GM18505 (cell line): ENCODE data around the gene PRPF38B.
"Not testable (repeated sequence)": the region's sequence is repeated elsewhere in the genome, so short reads cannot be mapped to it uniquely, and the experiment has no call there.

Source experiments
- ATAC-seq: cut with Tn5 transposase; IDR thresholded peaks from one replicate; pipeline ENCODE4 v1.9.1; 2021; ENCODE audit not compliant: unreplicated experiment
- POLR2A ChIP-seq: IDR thresholded peaks from 4 replicates; pipeline ENCODE4 v1.6.1; 2011; ENCODE audit warnings: borderline replicate concordance; ENCODE audit not compliant: insufficient read depth, insufficient read length; ENCODE audit errors: extremely low read depth

PRPF38B gene

DNA sequence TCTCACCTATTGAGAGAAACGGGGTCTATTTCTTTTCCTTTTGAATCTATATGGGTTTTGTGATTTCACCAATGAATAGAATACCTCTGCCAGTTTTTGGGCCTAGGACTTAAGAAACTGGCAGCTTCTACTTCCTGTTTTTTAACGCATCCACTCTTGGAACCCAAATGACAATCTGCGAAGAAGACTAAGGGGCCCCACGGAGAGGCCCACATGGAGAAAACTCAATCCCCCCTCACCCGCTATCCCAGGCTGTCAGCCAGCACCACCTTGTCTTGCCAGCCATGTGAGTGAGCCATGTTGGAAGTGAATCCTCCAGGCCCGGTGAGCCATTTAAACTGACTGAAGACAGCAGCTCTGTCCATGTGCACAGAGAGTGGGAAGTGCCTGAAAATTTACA, 27.6 kb upstream of the PRPF38B start:
- no peak for ATAC-seq
- TF ChIP-seq POLR2A, result no peak

DNA sequence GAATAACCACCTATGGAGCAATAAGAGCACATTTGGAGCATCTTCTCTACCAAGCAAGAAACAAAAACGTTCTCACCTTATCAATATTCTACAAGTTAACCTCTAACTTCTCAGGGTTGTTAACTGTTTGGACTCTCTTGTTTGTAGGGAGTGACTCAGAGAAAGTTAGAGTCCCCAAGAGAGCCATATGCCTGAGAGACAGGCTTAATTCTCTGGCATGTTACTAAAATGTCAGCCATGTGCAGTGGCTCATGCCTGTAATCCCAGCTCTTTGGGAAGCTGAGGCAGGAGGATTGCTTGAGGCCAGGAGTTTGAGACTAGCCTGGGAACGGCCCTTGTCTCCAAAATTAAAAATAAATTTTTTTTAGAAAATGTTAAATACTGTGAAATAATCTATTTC, 27.0 kb upstream of the PRPF38B start:
- ATAC-seq, result no peak
- no peak for TF ChIP-seq POLR2A

DNA sequence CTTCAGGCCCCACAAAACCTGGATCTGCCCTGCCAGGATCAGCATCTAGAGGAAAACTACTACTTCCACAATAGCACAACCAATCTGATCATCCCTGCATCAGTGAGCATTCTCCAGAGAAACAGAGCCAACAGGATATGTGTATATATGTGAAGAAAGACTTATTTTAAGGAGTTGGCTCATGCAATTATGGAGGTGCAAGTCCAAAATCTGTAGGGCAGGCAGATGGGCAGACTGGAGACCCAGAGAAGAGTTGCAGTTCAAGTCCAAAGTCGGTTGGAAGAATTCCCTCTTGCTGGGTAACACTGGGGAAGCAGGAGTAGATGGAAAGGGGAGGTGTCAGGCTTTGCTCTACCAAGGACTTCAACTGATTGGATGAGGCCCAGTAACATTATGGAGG, 26.3 kb upstream of the PRPF38B start:
- no peak for TF ChIP-seq POLR2A
- ATAC-seq, result no peak

GRCh38 chr1:108667422-108667821, 24.7 kb upstream of the PRPF38B start:
- ATAC-seq, result not testable (repeated sequence)

- ATAC-seq, result no peak
Measured at GRCh38 chr1:108668777-108669176, 23.3 kb upstream of the PRPF38B start.

GRCh38 chr1:108669679-108670078, 22.4 kb upstream of the PRPF38B start:
- TF ChIP-seq POLR2A, result no peak
- ATAC-seq, result no peak

More at GRCh38 chr1:108668777-108669176, 23.3 kb upstream of the PRPF38B start:
- TF ChIP-seq POLR2A, result no peak

DNA sequence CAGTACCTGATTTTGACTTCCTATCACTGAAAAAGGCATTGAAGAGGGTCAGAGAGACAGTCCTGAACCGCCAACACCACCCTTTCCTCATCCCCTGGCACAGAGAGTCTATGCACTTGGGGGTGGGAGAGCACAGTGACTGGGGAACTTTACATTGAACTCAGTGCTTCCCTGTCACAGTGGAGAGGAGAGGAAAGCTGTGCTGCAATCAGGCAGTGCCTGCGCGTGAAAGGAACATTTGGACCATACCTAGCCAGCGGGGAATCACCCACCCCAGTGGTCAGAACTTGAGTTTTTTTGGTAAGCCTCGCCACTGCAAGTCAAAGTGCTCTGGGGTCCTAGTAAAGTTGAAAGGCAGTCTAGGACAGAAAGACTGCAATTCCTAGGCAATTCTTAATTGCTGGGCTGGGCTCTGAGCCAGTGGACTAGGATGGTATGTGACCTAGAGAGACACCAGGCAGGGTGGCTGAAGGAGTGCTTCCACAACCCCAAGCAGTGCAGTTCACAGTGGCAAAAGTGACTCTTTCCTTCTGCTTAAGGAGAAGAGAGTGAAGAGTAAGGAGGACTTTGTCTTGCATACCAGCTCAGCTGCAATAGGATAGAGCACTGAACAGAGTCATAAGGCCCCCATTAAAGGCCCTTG, 21.9 kb upstream of the PRPF38B start:
- no peak for ATAC-seq
- no peak for TF ChIP-seq POLR2A

GRCh38 chr1:108671143-108671542, 21.0 kb upstream of the PRPF38B start:
- TF ChIP-seq POLR2A, result no peak
- ATAC-seq, result no peak

GRCh38 chr1:108678706-108679105, 13.4 kb upstream of the PRPF38B start:
- TF ChIP-seq POLR2A, result no peak
- ATAC-seq, result no peak

DNA sequence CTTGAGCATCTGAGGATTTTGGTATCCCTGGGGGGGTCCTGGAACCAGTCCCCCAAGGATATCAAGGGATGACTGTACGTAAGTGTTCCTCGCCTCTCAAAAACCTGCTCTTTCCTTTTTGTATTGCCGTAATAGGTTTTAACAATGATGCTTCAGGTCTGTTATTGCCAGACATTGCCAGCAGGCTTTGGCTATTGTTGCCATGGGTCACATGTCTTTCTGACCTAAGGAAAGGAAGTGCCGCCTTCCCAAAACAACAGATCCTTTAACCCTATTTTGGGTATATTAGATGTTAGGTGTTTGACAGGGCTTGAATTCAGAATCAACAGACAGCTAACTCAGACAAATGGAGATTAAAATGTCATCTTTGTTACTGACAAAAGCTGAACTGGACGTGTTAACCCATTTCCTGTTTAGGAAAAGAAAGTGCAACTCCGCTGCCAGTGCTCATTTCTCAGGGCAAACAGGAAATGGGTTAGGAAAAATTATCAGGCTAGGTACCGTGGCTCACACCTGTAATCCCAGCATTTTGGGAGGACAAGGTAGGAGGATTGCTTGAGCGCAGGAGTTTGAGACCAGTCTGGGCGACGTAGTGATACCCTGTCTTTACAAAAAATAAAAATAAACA, 12.4 kb upstream of the PRPF38B start:
- no peak for ATAC-seq
- TF ChIP-seq POLR2A, result no peak

- not testable (repeated sequence) for ATAC-seq
Measured at GRCh38 chr1:108681701-108682100, 10.4 kb upstream of the PRPF38B start.

- TF ChIP-seq POLR2A, result no peak
- no peak for ATAC-seq
Measured at GRCh38 chr1:108685529-108685928, 6.6 kb upstream of the PRPF38B start.

DNA sequence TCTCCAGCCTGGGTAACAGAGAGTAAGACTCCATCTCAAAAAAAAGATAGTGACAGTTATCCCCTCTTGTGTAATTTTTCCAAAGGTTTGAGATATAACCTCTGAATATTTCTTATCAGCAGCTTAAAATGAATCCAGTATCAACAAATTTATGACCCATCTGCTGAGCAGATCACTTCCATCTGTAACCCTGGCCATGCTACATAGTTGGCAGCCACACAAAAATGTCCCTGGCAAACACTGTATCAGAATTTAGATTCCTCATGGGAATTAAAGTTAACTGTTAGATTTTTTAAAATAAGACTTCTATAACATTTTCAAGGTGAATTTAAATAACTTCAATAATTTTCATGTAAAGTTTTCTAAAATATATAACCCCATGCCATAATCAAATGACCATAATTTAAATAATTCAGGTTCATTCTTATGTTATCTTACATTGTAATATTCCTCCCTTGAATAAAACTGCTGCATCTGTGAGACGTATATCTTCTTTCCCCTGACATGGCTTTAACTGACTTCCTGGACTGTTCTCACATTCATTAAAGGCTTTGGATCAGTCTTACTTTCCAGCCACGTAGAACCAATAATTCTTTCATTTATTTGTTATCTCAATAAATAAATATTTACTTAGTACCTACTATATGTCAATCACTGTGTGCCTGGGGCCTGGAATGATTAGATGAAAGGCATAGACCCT, 5.3 kb upstream of the PRPF38B start:
- TF ChIP-seq POLR2A, result no peak
- ATAC-seq, result no peak
